ENCODE measurements around the gene CFAP65.
A peak's percentile ranks its signal among the peaks of the same experiment; 100 is the strongest.

CFAP65 gene

DNA sequence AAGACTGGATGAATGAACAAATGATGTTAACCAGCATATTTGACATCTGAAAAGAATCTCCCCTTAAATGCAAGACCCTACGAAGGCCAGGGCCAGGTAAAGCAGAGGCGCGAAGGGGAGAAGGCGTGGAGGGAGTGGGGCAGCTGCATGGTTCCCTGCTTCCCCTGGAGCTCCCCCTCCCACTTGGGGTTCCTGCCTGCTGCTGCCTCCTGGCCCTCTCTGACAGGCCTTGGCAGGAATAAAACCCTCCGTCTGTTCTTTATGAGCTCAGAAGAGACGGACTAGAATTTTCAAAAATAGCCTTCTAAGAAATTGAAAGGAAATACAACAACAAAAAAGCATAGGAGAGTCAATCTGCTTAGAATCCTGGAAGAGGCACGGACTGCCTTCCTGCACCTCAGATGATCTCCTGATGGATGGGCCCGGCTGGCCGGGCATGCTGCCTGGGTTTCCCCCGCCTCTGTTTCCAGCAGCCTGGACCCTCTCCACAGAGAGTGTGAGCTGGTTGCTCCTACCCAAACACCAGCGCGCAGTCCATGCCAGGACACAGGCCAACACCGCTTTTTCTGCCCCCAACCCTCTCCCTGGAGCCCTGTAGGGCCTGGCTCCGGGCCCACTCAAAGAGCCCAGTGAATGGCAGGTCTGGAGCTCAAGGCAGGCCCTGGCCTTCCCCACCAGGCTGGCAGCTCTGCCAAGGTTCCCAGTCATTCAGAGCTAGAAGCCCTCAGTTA lies 23.9 kb downstream of the CFAP65 start:
- H3K4me3 ChIP-seq (ENCODE audit: low read depth, low read length): no peak overlapping the region
- no peak for DNase-seq (ENCODE audit: low read depth)
- TF ChIP-seq, protein P1, sequence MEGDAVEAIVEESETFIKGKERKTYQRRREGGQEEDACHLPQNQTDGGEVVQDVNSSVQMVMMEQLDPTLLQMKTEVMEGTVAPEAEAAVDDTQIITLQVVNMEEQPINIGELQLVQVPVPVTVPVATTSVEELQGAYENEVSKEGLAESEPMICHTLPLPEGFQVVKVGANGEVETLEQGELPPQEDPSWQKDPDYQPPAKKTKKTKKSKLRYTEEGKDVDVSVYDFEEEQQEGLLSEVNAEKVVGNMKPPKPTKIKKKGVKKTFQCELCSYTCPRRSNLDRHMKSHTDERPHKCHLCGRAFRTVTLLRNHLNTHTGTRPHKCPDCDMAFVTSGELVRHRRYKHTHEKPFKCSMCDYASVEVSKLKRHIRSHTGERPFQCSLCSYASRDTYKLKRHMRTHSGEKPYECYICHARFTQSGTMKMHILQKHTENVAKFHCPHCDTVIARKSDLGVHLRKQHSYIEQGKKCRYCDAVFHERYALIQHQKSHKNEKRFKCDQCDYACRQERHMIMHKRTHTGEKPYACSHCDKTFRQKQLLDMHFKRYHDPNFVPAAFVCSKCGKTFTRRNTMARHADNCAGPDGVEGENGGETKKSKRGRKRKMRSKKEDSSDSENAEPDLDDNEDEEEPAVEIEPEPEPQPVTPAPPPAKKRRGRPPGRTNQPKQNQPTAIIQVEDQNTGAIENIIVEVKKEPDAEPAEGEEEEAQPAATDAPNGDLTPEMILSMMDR (IDR thresholded peaks at IDR 0.05; ENCODE audit: low read depth, low read length, missing control alignments): no peak

DNA sequence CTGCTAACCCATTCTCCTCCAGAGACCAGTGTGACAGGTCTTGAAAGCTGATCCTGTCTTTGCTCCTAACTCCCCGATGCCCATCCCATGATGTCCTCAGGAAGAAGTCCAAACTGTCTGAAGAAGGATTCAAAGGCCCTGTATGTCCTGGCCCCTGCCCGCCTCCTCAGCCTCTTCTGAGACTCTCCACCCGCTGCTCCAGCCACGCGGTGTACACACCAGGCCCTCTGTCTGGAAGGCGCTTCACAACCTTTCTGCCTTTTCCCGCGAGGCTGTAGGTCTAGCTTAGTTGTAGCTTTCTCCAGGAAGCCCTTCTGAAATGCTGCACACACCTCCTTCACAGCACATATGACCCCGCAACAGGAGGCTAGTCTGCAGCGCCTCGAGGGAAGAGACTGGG lies 24.6 kb downstream of the CFAP65 start:
- TF ChIP-seq, protein P1 (IDR thresholded peaks at IDR 0.05; ENCODE audit: low read depth, low read length, missing control alignments): no peak
- H3K4me3 ChIP-seq (ENCODE audit: low read depth, low read length): no peak overlapping the region
- DNase-seq (ENCODE audit: low read depth): no peak

DNA sequence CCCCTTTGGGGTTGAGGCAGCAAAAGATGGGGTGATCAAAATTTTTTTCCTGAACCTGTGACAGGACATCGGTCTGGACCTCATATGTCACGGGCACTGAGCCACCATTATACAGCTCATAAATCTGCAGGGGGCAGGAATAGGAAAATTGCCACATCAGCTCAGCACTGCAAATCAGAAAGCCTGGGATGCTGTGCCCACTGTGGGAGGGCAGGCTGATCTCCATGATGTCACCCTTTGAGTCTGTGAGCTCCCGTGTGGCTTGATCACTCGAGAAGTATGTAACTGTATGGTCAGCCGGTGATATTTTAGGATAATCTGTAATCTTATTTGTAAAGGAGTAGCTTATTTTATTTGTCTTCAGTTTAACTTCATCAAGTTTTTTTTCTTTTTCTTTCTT lies 30.4 kb downstream of the CFAP65 start:
- DNase-seq (ENCODE audit: low read depth): no peak
- TF ChIP-seq, protein P1 (IDR thresholded peaks at IDR 0.05; ENCODE audit: low read depth, low read length, missing control alignments): no peak
- H3K4me3 ChIP-seq (ENCODE audit: low read depth, low read length): no peak overlapping the region

DNA sequence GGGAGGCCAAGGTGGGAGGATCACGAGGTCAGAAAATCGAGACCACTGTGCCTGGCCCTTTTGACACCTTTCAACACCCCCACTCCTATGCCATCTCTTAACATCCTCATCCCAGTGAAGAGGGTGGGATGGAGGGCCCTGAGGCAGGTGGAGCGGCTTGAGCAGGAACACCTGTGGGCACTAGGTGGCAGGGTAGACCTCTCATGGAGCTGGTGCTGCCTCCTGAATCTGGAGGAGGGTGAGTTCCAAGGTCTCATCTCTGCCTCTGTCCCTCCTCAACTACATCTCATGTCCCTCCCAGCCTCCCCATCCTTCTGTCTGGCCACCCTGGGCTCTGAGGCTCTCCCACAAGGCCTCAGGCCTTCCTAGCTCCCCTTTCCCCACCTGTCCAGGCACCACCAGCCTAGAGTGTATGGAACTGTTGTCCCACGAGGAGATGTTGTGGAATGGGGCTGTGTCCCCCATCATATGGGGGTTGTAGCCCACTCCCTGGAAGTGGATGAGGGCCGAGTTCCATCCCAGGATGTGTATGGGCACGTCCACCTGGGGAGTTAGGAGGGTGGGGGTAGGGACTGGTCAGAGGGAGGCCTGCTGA lies 31.1 kb downstream of the CFAP65 start:
- DNase-seq (ENCODE audit: low read depth): no peak

DNA sequence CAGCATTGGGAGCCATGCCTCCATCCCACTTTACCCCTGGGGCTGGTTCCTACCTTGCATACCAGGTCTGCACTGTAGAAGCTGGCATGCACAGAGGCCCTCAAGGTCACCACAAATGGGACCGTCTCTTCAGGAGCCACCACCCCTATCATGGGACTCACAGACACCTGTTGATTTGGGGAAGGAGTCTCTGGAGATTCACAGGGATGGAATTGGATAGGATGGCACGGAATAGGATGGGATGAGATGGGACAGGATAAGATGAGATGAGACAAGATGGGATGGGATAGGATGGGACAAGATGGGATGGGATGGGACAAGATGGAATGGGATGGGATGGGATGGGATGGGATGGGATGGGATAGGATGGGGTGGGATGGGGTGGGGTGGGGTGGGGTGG lies 32.0 kb downstream of the CFAP65 start:
- TF ChIP-seq, protein P1 (IDR thresholded peaks at IDR 0.05; ENCODE audit: low read depth, low read length, missing control alignments): no peak
- no peak for DNase-seq (ENCODE audit: low read depth)
- H3K4me3 ChIP-seq (ENCODE audit: low read depth, low read length): no peak overlapping the region

More for the DNA sequence above, 31.1 kb downstream of the CFAP65 start:
- TF ChIP-seq, protein P1 (IDR thresholded peaks at IDR 0.05; ENCODE audit: low read depth, low read length, missing control alignments): peak; percentile 84
- no peak overlapping the region for H3K4me3 ChIP-seq (ENCODE audit: low read depth, low read length)

DNA sequence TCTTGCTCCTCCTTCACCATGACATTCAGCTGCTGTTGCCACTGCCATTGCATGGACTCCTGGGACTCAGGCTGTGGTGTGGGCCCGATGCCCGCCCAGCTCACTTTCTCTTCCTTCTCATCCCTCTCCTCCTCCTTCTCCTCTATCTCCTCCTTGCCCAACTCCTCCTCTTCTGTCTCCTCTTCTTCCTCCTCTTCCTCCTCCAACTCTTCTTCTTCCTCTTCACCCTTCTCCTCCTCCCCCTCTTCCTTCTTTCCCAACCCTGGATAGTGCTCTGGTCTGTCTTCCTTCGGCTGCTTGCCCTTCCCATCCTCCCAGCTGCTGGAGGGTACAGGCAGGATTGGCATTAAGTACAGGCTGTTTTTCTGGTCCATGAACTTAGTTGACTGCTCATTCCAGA lies 37.3 kb downstream of the CFAP65 start:
- TF ChIP-seq, protein P1 (IDR thresholded peaks at IDR 0.05; ENCODE audit: low read depth, low read length, missing control alignments): no peak
- DNase-seq (ENCODE audit: low read depth): no peak

DNA sequence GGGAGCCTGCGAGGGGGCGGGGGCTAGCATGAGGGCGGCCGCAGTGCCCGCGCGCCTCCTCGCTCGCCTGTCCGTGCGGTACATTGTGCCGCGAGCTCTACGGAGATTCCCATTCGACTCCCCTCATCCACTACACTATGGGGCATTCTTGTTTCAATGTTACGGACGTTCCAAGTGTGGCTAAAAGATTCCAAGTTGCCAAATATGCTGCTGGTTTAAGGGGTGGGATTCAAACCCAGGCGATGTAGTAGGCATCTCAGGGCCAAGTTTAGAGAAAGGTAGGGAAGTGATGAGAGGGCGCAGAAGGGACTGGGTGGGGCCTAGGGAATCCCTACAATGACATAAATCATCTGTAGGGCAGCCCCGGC lies 38.1 kb downstream of the CFAP65 start:
- no peak for DNase-seq (ENCODE audit: low read depth)
- TF ChIP-seq, protein P1 (IDR thresholded peaks at IDR 0.05; ENCODE audit: low read depth, low read length, missing control alignments): peak; percentile 40
- H3K4me3 ChIP-seq (ENCODE audit: low read depth, low read length): no peak overlapping the region

More for the DNA sequence above, 37.3 kb downstream of the CFAP65 start:
- H3K4me3 ChIP-seq (ENCODE audit: low read depth, low read length): no peak overlapping the region
